HEK293T (cell line): ENCODE data around the gene SAMD1.

Experiments
- BHLHE40 ChIP-seq: fragments of 450-650 bp; IDR thresholded peaks from 2 replicates; pipeline ENCODE4 v1.6.1; 2016; ENCODE audit warnings: mild to moderate bottlenecking, moderate library complexity, borderline replicate concordance
- ELF4 ChIP-seq: fragments of 450-650 bp; IDR thresholded peaks from 2 replicates; pipeline ENCODE4 v1.6.1; 2017; ENCODE audit warnings: antibody characterized with exemption
- FOXM1 ChIP-seq: fragments of 450-650 bp; IDR thresholded peaks from 2 replicates; pipeline ENCODE4 v1.6.1; 2017; ENCODE audit warnings: mild to moderate bottlenecking, borderline replicate concordance
- HDGF ChIP-seq: fragments of 450-650 bp; IDR thresholded peaks from 2 replicates; pipeline ENCODE4 v1.6.1; 2017; ENCODE audit warnings: antibody characterized with exemption, borderline replicate concordance
- L3MBTL2 ChIP-seq: fragments of 450-650 bp; conservative IDR thresholded peaks from 2 replicates; pipeline ENCODE4 v1.6.1; 2016; ENCODE audit warnings: mild to moderate bottlenecking
- SP1 ChIP-seq: fragments of 450-650 bp; IDR thresholded peaks from 2 replicates; pipeline ENCODE4 v1.6.1; 2017
- TARDBP ChIP-seq: fragments of 450-650 bp; IDR thresholded peaks from 2 replicates; pipeline ENCODE4 v1.6.1; 2016

GRCh38 chr19:14066134-14066533 is 24.4 kb downstream of the SAMD1 start:
- no peak for TF ChIP-seq BHLHE40
- TF ChIP-seq FOXM1 = no peak
- no peak for TF ChIP-seq ELF4
- TF ChIP-seq SP1 = no peak
- no peak for TF ChIP-seq L3MBTL2
- no peak for TF ChIP-seq TARDBP
- no peak for TF ChIP-seq HDGF
